ENCODE data around the gene ZNF248. TPM values are rescaled to one million over a fixed set of nuclear protein-coding genes. Genes with fewer than 3 reads are reported as not detected.
"Not testable (repeated sequence)": the region's sequence is repeated elsewhere in the genome, so short reads cannot be mapped to it uniquely, and the experiment has no call there.

The ZNF248 gene
- total RNA-seq, 1 donor from 2014 or later = 17.6 TPM

DNA sequence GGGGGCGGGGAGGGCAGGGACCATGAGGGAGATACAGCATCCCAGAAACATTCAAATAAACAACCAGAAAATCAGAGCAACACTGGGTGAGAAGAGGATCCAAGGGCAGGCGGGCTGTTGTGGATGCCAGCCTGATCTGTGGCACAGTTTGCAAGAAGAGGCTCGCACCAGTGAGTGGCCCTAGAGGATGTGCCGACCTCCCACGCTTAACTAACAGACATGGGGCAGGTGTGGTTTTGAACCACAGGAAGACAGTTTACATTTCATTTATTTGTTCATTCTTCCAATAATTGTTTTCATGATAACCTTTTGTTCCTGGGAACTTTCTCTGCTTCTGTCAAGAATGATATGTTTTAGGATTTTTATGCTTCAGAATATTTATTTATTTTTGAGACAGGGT lies 115.6 kb downstream of the ZNF248 start:
- DNase-seq (ENCODE audit: low spot score) = no peak

DNA sequence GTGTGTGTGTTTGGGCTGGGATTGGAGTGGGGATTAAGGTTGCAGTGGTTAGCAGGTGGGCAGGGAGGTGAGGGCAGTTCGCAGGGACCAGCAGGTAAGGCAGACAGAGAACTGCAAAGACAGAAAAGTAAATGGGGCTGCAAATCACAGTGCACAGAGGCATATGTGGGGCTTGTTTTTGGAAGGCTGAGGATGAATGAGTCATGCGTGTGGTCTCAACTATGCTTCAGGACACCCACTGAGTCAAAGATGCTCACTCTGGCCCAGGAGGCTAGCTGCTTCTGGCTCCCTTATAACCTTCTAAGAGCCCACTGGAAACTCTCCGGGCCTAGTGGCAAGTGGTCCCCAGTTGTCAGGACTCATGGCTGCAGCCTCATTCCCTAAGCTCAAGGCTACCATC lies 118.2 kb downstream of the ZNF248 start:
- DNase-seq (ENCODE audit: low spot score) = no peak

DNA sequence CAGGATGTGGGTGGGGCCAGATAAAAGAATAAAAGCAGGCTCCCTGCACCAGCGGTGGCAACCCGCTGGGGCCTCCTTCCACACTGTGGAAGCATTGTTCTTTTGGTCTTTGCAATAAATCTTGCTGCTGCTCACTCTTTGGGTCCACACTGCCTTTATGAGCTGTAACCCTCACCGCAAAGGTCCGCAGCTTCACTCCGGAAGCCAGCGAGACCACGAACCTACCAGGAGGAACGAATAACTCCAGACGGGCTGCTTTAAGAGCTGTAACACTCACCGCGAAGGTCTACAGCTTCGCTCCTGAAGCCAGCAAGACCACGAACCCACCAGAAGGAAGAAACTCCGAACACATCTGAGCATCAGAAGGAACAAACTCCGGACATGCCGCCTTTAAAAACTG lies 119.2 kb downstream of the ZNF248 start:
- DNase-seq (ENCODE audit: low spot score) = not testable (repeated sequence)

DNA sequence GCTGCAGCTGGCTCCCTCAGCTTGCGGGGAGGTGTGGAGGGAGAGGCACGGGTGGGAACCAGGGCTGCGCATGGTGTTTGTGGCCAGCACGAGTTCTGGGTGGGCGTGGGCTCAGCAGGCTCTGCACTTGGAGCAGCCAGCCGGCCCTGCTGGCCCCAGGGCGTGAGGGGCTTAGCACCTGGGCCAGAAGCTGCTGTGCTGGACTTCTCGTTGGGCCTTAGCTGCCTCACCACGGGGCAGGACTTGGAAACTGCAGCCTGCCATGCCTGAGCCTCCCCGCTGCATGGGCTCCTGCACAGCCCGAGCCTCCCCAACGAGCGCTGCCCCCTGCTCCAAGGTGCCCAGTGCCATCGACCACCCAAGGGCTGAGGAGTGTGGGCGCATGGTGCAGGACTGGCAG lies 120.1 kb downstream of the ZNF248 start:
- no peak for DNase-seq (ENCODE audit: low spot score)

DNA sequence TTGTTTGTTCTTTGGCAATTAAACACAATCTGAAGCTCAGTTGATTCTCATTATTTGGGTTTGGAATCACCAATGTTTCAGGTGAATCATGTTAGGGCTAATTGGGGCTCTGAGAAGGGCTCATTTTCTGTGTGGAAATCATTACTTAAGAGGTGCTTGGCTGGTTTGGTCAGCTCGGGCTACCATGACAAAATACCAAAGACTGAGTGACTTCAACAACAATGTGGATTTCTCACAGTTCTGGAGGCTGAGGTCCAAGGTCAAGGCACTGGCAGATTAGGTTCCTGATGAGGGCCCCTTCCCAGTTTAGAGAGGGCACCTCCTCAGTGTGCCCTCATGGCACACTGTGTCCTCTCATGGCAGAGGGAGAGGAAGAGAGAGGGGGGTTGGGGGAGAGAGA lies 121.3 kb downstream of the ZNF248 start:
- no peak for DNase-seq (ENCODE audit: low spot score)

DNA sequence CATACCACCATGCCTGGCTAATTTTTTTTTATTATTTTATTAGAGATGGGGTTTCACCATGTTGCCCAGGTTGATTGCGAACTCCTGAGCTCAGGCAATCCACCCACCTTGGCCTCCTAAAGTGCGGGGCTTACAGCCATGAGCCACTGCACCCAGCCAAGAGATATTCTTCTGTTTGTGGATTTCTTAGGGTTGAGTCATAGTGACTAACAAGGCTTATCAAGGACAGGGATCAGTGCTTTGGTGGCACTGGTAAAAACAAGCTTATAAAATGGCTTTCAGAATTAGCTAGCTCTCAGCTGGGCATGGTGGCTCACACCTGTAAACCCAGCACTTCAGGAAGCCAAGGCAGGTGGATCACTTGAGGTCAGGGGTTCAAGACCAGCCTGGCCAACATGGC lies 122.4 kb downstream of the ZNF248 start:
- no peak for DNase-seq (ENCODE audit: low spot score)

Other genes starting within 250 kb of the ZNF248 start
- 12.9 TPM for gene ZNF25, start 119.0 kb upstream of the ZNF248 start, total RNA-seq
- 48.8 TPM for gene ZNF33A, start 153.1 kb upstream of the ZNF248 start, total RNA-seq
- 21.1 TPM for gene ZNF37A, start 236.7 kb upstream of the ZNF248 start, total RNA-seq